GM23338 (cell line): ENCODE results near the gene PTPRB. TPM values are rescaled to one million over a fixed set of nuclear protein-coding genes. Genes with fewer than 3 reads are reported as not detected.

Experiments used
- EZH2 ChIP-seq: fragments of 200-600 bp; sonication (generic); IDR thresholded peaks from one replicate; pipeline ENCODE4 v1.8.0; 2017; ENCODE audit warnings: antibody characterized with exemption, mild to moderate bottlenecking, low read depth; ENCODE audit not compliant: unreplicated experiment
- JUNB ChIP-seq: IDR thresholded peaks from one replicate; pipeline ENCODE4 v1.6.1; 2016; ENCODE audit warnings: antibody characterized with exemption; ENCODE audit not compliant: unreplicated experiment
- NANOG ChIP-seq: IDR thresholded peaks from 2 replicates; pipeline ENCODE4 v1.6.1; 2016; ENCODE audit warnings: antibody characterized with exemption, borderline replicate concordance
- REST ChIP-seq: IDR thresholded peaks from one replicate; pipeline ENCODE4 v1.6.1; 2018; ENCODE audit warnings: antibody characterized with exemption; ENCODE audit not compliant: unreplicated experiment
- ZNF114 ChIP-seq: fragments of 250-450 bp; sonication (Bioruptor Pico); IDR thresholded peaks from 2 replicates; pipeline ENCODE4 v1.5.0; 2020; ENCODE audit warnings: mild to moderate bottlenecking, moderate library complexity
- ZNF462 ChIP-seq: fragments of 250-450 bp; sonication (Bioruptor Pico); IDR thresholded peaks from 2 replicates; pipeline ENCODE4 v1.5.0; 2020; ENCODE audit warnings: mild to moderate bottlenecking, moderate library complexity
- polyA plus RNA-seq: library from polyadenylated mRNA; unstranded; fragments of >200 nt; fragmentation: Nextera tagmentation; extraction: Ambion mirVana; gene quantifications from 2 replicates; pipeline ENCODE4 v1.2.1, GENCODE V29; 2016
- total RNA-seq: library from RNA; depleted of rRNA; stranded (reverse); fragments of >200 nt; shearing (Covaris generic); gene quantifications from 2 replicates; pipeline ENCODE4 v1.2.3, GENCODE V29; 2014

The PTPRB gene
- total and polyA plus RNA-seq, 2 experiments from 2014 or later, result 0.13 to 1.7 TPM

- TF ChIP-seq REST (no peak), NANOG (no peak), ZNF462 (CRISPR knock-in tag) (no peak), EZH2 (no peak), ZNF114 (CRISPR knock-in tag) (no peak), JUNB (no peak)
Measured at GRCh38 chr12:70590549-70591226, 46.5 kb downstream of the PTPRB start (continued).
